Uterus (tissue), 2 donors: ENCODE results near the gene TIGD3.

Experiments
- POLR2A ChIP-seq, 2 donors: fragments of 450-650 bp; IDR thresholded peaks; one replicate each; pipeline ENCODE4 v1.6.1; 2016; ENCODE audit warnings: antibody characterized with exemption in 2 of 2, mild to moderate bottlenecking in 1 of 2, moderate library complexity in 1 of 2
- TF ChIP-seq, protein P1 (sequence below), 4 experiments: fragments of 200-600 bp in 2 of 4; fragments of 450-650 bp in 2 of 4; sonication (generic) in 2 of 4; IDR thresholded peaks; one replicate each; pipeline ENCODE4 v1.5.1; 2016 to 2019; ENCODE audit warnings: antibody characterized with exemption in 4 of 4, mild to moderate bottlenecking in 2 of 4, moderate library complexity in 1 of 4

DNA sequence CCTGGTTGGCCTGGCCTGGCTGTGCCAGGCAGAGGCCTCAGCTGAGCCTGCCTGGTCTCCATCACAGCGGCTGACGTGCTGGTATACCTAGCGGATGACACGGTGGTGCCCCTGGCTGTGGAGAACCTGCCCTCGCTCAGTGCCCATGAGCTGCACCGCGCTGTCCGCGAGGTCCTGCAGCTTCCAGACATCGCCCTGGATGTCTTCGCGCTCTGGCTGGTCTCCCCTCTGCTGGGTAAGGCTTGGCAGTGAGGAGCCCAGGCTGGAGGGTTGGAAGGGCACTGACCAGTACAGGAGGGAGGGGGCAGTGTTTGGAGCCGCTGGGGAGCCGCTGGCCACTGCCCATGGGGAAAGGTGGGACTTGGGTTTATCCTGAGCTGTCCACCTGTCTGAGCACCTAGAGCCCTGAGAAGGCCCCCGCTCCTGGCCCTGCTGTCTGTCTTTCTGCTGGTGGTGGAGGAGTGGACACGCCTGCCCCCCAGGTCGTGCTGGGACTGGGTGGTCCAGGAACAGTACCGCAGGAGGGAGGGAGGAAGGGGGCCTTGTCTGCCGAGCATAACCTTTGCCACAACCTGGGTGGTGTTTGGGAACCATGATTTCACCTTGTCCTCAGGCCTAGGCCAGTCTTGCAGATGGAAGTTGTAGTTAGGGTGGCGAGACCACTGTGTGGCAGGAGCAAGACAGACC, 34.9 kb downstream of the TIGD3 start:
- TF ChIP-seq, protein P1, sequence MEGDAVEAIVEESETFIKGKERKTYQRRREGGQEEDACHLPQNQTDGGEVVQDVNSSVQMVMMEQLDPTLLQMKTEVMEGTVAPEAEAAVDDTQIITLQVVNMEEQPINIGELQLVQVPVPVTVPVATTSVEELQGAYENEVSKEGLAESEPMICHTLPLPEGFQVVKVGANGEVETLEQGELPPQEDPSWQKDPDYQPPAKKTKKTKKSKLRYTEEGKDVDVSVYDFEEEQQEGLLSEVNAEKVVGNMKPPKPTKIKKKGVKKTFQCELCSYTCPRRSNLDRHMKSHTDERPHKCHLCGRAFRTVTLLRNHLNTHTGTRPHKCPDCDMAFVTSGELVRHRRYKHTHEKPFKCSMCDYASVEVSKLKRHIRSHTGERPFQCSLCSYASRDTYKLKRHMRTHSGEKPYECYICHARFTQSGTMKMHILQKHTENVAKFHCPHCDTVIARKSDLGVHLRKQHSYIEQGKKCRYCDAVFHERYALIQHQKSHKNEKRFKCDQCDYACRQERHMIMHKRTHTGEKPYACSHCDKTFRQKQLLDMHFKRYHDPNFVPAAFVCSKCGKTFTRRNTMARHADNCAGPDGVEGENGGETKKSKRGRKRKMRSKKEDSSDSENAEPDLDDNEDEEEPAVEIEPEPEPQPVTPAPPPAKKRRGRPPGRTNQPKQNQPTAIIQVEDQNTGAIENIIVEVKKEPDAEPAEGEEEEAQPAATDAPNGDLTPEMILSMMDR (IDR thresholded peaks at IDR 0.05) = no peak
- TF ChIP-seq POLR2A (IDR thresholded peaks at IDR 0.05) = no peak
